Neural cell (in vitro differentiated cells): ENCODE data around the gene CNPY2. TPM values are rescaled to one million over a fixed set of nuclear protein-coding genes. Genes with fewer than 3 reads are reported as not detected.

Experiments used
- H2AFZ ChIP-seq: fragments of 200-600, 300-800 bp; sonication (generic), shearing (Covaris generic); 2 replicates; pipeline ENCODE4 v1.6.0; 2014; ENCODE audit warnings: low read depth, mild to moderate bottlenecking, antibody characterized with exemption, low read length, moderate library complexity
- H3F3A ChIP-seq: fragments of 200-600 bp; shearing (Covaris generic); 2 replicates; pipeline ENCODE4 v1.6.1; 2016; ENCODE audit warnings: mild to moderate bottlenecking, moderate library complexity, mixed read lengths, antibody characterized with exemption, low read length; ENCODE audit not compliant: insufficient read depth, poor library complexity, severe bottlenecking
- H3K27ac ChIP-seq: fragments of 200-600, 300-800 bp; sonication (generic), shearing (Covaris generic); 2 replicates; pipeline ENCODE4 v1.5.1; 2014; ENCODE audit warnings: mild to moderate bottlenecking, low read length, moderate library complexity
- H3K27me3 ChIP-seq: fragments of 300-800, 200-600 bp; sonication (generic), shearing (Covaris generic); 2 replicates; pipeline ENCODE4 v1.6.0; 2014; ENCODE audit warnings: mild to moderate bottlenecking, low read depth, low read length, moderate library complexity; ENCODE audit not compliant: insufficient read depth
- H3K36me3 ChIP-seq: fragments of 300-800, 200-600 bp; sonication (generic), shearing (Covaris generic); 2 replicates; pipeline ENCODE4 v1.5.1; 2014; ENCODE audit warnings: mild to moderate bottlenecking, antibody characterized with exemption, low read length, moderate library complexity; ENCODE audit not compliant: insufficient read depth
- H3K4me2 ChIP-seq: fragments of 300-800, 200-600 bp; sonication (generic), shearing (Covaris generic); 2 replicates; pipeline ENCODE4 v1.6.0; 2014; ENCODE audit warnings: mild to moderate bottlenecking, low read length
- H3K4me3 ChIP-seq: fragments of 300-800, 200-600 bp; sonication (generic), shearing (Covaris generic); 2 replicates; pipeline ENCODE4 v1.5.1; 2014; ENCODE audit warnings: mild to moderate bottlenecking, low read length, moderate library complexity
- H3K79me2 ChIP-seq: fragments of 200-600 bp; shearing (Covaris generic); replicated peaks from 2 replicates; pipeline ENCODE4 v1.6.0; 2014; ENCODE audit warnings: mild to moderate bottlenecking, low read length, moderate library complexity; ENCODE audit not compliant: insufficient read depth
- H3K9ac ChIP-seq: fragments of 300-800, 200-600 bp; sonication (generic), shearing (Covaris generic); 2 replicates; pipeline ENCODE4 v1.6.1; 2016; ENCODE audit warnings: mild to moderate bottlenecking, low read length, mixed read lengths
- H3K9me2 ChIP-seq: fragments of 200-600 bp; shearing (Covaris generic); 2 replicates; pipeline ENCODE4 v1.6.1; 2016; ENCODE audit warnings: mild to moderate bottlenecking, low read length, mixed read lengths; ENCODE audit not compliant: insufficient read depth
- H3K9me3 ChIP-seq: fragments of 200-600, 300-800 bp; sonication (generic), shearing (Covaris generic); 2 replicates; pipeline ENCODE4 v1.6.1; 2016; ENCODE audit warnings: mild to moderate bottlenecking, mixed run types, low read length, moderate library complexity, mixed read lengths
- H4K20me1 ChIP-seq: fragments of 200-600 bp; shearing (Covaris generic); 2 replicates; pipeline ENCODE4 v1.6.1; 2016; ENCODE audit warnings: mild to moderate bottlenecking, mixed run types; ENCODE audit not compliant: insufficient read depth
- CTCF ChIP-seq: fragments of 450-650 bp; IDR thresholded peaks from 2 replicates; pipeline ENCODE4 v1.5.1; 2014; ENCODE audit warnings: antibody characterized with exemption, mild to moderate bottlenecking, moderate library complexity; ENCODE audit not compliant: poor library complexity, severe bottlenecking
- EP300 ChIP-seq: fragments of 450-650 bp; conservative IDR thresholded peaks from 2 replicates; pipeline ENCODE4 v1.6.1; 2014; ENCODE audit warnings: antibody characterized with exemption, mild to moderate bottlenecking, moderate library complexity; ENCODE audit not compliant: poor library complexity, severe bottlenecking
- EZH2 ChIP-seq: fragments of 200-600, 300-800 bp; shearing (Covaris generic), sonication (generic); IDR thresholded peaks from 2 replicates; pipeline ENCODE4 v1.6.1; 2014; ENCODE audit warnings: antibody characterized with exemption, low read length, borderline replicate concordance, mild to moderate bottlenecking; ENCODE audit not compliant: insufficient read depth, poor library complexity, severe bottlenecking
- MXI1 ChIP-seq: fragments of 450-650 bp; conservative IDR thresholded peaks from 2 replicates; pipeline ENCODE4 v1.6.1; 2014; ENCODE audit warnings: antibody characterized with exemption, mild to moderate bottlenecking; ENCODE audit not compliant: poor library complexity, severe bottlenecking
- POLR2AphosphoS5 ChIP-seq: IDR thresholded peaks from 2 replicates; pipeline ENCODE4 v1.6.1; 2012
- RAD21 ChIP-seq: fragments of 450-650 bp; conservative IDR thresholded peaks from 2 replicates; pipeline ENCODE4 v1.6.1; 2014; ENCODE audit warnings: antibody characterized with exemption, mild to moderate bottlenecking, moderate library complexity
- REST ChIP-seq: IDR thresholded peaks from 2 replicates; pipeline ENCODE4 v1.6.1; 2012; ENCODE audit warnings: borderline replicate concordance
- SMC3 ChIP-seq: fragments of 450-650 bp; conservative IDR thresholded peaks from 2 replicates; pipeline ENCODE4 v1.6.1; 2014; ENCODE audit warnings: antibody characterized with exemption, mild to moderate bottlenecking, moderate library complexity; ENCODE audit not compliant: poor library complexity
- TAF1 ChIP-seq: IDR thresholded peaks from 2 replicates; pipeline ENCODE4 v1.6.1; 2012; ENCODE audit warnings: low read depth
- polyA plus RNA-seq: library from polyadenylated mRNA; depleted of rRNA; stranded (reverse); fragments of >200 nt; gene quantifications from 2 replicates; pipeline ENCODE4 v1.2.3, GENCODE V29; 2014

CNPY2 gene
- polyA plus RNA-seq, 1 donor from 2014 or later: 175 TPM

GRCh38 chr12:56267443-56268071 is 48.2 kb downstream of the CNPY2 start:
- H3K9me3 ChIP-seq: no peaks in the 10 kb centered on the region
- no peaks in the 10 kb centered on the region for H3K27me3 ChIP-seq
- H2AFZ ChIP-seq: peak overlapping the region; percentile 40
- H3K4me2 ChIP-seq: peak overlapping the region; percentile 44
- H3K27ac ChIP-seq: peak overlapping the region; percentile 20
- TF ChIP-seq RAD21: no peak
- no peak for TF ChIP-seq SMC3
- TF ChIP-seq CTCF: no peak
- TF ChIP-seq TAF1: no peak
- no peak for TF ChIP-seq EP300
- TF ChIP-seq REST: no peak
- TF ChIP-seq MXI1: no peak
- peak overlapping the region; percentile 80 for H3K9ac ChIP-seq
- H3K79me2 ChIP-seq: no peaks in the 10 kb centered on the region
- H3F3A ChIP-seq: no peaks in the 10 kb centered on the region
- no peaks in the 10 kb centered on the region for H3K9me2 ChIP-seq
- no peaks in the 10 kb centered on the region for H3K36me3 ChIP-seq
- H3K4me3 ChIP-seq: peak overlapping the region; percentile 83
- no peaks in the 10 kb centered on the region for H4K20me1 ChIP-seq

GRCh38 chr12:56266693-56267442 is 48.9 kb downstream of the CNPY2 start, which contains the start of gene COQ10A:
COQ10A (plus strand) TSS chr12:56266942; CDS start chr12:56267119, 177 bp downstream.
- peak within 1 kb of the TSS; percentile 63 for H3K4me2 ChIP-seq
- no peaks in the 10 kb centered on the region for H3F3A ChIP-seq
- no peaks in the 10 kb centered on the region for H3K9me2 ChIP-seq
- peak within 1 kb of the TSS; percentile 89 for H2AFZ ChIP-seq
- H3K79me2 ChIP-seq: no peaks in the 10 kb centered on the region
- peak within 1 kb of the TSS; percentile 83 for H3K4me3 ChIP-seq
- H4K20me1 ChIP-seq: no peaks in the 10 kb centered on the region
- H3K9ac ChIP-seq: peak within 1 kb of the TSS; percentile 80
- no peaks in the 10 kb centered on the region for H3K9me3 ChIP-seq
- peak within 1 kb of the TSS; percentile 80 for H3K27ac ChIP-seq
- peak; percentile 66 for TF ChIP-seq SMC3
- no peak for TF ChIP-seq EZH2
- peak; percentile 90 for TF ChIP-seq CTCF
- TF ChIP-seq TAF1: peak; percentile 43
- peak; percentile 72 for TF ChIP-seq REST
- TF ChIP-seq POLR2AphosphoS5: peak; percentile 88
- peak; percentile 91 for TF ChIP-seq MXI1
- peak; percentile 53 for TF ChIP-seq RAD21
- peak; percentile 74 for TF ChIP-seq EP300
- H3K36me3 ChIP-seq: no peaks in the 10 kb centered on the region
- H3K27me3 ChIP-seq: no peaks in the 10 kb centered on the region
